ENCODE measurements around the gene HOXD10.

The HOXD10 gene

GRCh38 chr2:176165370-176166050, 48.9 kb downstream of the HOXD10 start:
- DNase-seq = no peak

- DNase-seq = no peak
These were observed 49.7 kb downstream of the HOXD10 start for GRCh38 chr2:176166272-176166671.

- DNase-seq = no peak
These were observed 50.8 kb downstream of the HOXD10 start for GRCh38 chr2:176167398-176167797.

- no peak for DNase-seq
These were observed 52.6 kb downstream of the HOXD10 start for GRCh38 chr2:176169181-176169580.
